ENCODE data around the gene ELF4.

ELF4 gene

GRCh38 chrX:130100180-130100579, 10.1 kb downstream of the ELF4 start:
- Histone ChIP-seq H3K27me3 (ENCODE audit: low read depth, low read length) (no peaks in the 10 kb centered on the region), H3K4me1 (ENCODE audit: low read length) (no peaks in the 10 kb centered on the region), H3K9ac (ENCODE audit: low read length) (no peak overlapping the region), H4K20me1 (ENCODE audit: insufficient read depth, low read length) (peaks cover 91% of the 10 kb centered on the region), H2AFZ (ENCODE audit: low read depth, low read length) (no peak overlapping the region), H3K79me2 (ENCODE audit: low read length) (peaks cover 99% of the 10 kb centered on the region), H3K4me2 (ENCODE audit: low read length) (no peak overlapping the region), H3K4me3 (ENCODE audit: low read length) (no peak overlapping the region), H3K9me3 (ENCODE audit: insufficient read depth, low read length) (no peaks in the 10 kb centered on the region), H3K27ac (ENCODE audit: low read length) (no peak overlapping the region), H3K36me3 (replicated peaks; ENCODE audit: low read depth, low read length) (peaks cover 7% of the 10 kb centered on the region)
- TF ChIP-seq EZH2phosphoT487 (IDR thresholded peaks at IDR 0.05; ENCODE audit: low read depth), result no peak
- TF ChIP-seq, protein P1, sequence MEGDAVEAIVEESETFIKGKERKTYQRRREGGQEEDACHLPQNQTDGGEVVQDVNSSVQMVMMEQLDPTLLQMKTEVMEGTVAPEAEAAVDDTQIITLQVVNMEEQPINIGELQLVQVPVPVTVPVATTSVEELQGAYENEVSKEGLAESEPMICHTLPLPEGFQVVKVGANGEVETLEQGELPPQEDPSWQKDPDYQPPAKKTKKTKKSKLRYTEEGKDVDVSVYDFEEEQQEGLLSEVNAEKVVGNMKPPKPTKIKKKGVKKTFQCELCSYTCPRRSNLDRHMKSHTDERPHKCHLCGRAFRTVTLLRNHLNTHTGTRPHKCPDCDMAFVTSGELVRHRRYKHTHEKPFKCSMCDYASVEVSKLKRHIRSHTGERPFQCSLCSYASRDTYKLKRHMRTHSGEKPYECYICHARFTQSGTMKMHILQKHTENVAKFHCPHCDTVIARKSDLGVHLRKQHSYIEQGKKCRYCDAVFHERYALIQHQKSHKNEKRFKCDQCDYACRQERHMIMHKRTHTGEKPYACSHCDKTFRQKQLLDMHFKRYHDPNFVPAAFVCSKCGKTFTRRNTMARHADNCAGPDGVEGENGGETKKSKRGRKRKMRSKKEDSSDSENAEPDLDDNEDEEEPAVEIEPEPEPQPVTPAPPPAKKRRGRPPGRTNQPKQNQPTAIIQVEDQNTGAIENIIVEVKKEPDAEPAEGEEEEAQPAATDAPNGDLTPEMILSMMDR (IDR thresholded peaks at IDR 0.05; ENCODE audit: low read depth, low read length), result no peak

- H3K9ac ChIP-seq (ENCODE audit: low read length), result no peak overlapping the region
- H4K20me1 ChIP-seq (ENCODE audit: insufficient read depth, low read length), result peaks cover 87% of the 10 kb centered on the region
- no peak for TF ChIP-seq EZH2phosphoT487 (IDR thresholded peaks at IDR 0.05; ENCODE audit: low read depth)
- TF ChIP-seq, protein P1 (IDR thresholded peaks at IDR 0.05; ENCODE audit: low read depth, low read length), result no peak
- no peak overlapping the region for H3K4me2 ChIP-seq (ENCODE audit: low read length)
- peaks cover 7% of the 10 kb centered on the region for H3K36me3 ChIP-seq (replicated peaks; ENCODE audit: low read depth, low read length)
- peaks cover 5% of the 10 kb centered on the region for H3K4me1 ChIP-seq (ENCODE audit: low read length)
- no peaks in the 10 kb centered on the region for H3K9me3 ChIP-seq (ENCODE audit: insufficient read depth, low read length)
- peaks cover 99% of the 10 kb centered on the region for H3K79me2 ChIP-seq (ENCODE audit: low read length)
- no peak overlapping the region for H3K27ac ChIP-seq (ENCODE audit: low read length)
- no peaks in the 10 kb centered on the region for H3K27me3 ChIP-seq (ENCODE audit: low read depth, low read length)
- no peak overlapping the region for H3K4me3 ChIP-seq (ENCODE audit: low read length)
- H2AFZ ChIP-seq (ENCODE audit: low read depth, low read length), result no peak overlapping the region
Observed at GRCh38 chrX:130098210-130098552, 12.1 kb downstream of the ELF4 start.

- H3K4me3 ChIP-seq (ENCODE audit: low read length), result no peak overlapping the region
- H3K27me3 ChIP-seq (ENCODE audit: low read depth, low read length), result no peaks in the 10 kb centered on the region
- H3K36me3 ChIP-seq (replicated peaks; ENCODE audit: low read depth, low read length), result peaks cover 7% of the 10 kb centered on the region
- TF ChIP-seq, protein P1 (IDR thresholded peaks at IDR 0.05; ENCODE audit: low read depth, low read length), result no peak
- TF ChIP-seq EZH2phosphoT487 (IDR thresholded peaks at IDR 0.05; ENCODE audit: low read depth), result no peak
- no peak overlapping the region for H3K27ac ChIP-seq (ENCODE audit: low read length)
- no peaks in the 10 kb centered on the region for H3K9me3 ChIP-seq (ENCODE audit: insufficient read depth, low read length)
- H3K4me2 ChIP-seq (ENCODE audit: low read length), result no peak overlapping the region
- H2AFZ ChIP-seq (ENCODE audit: low read depth, low read length), result no peak overlapping the region
- peaks cover 99% of the 10 kb centered on the region for H3K79me2 ChIP-seq (ENCODE audit: low read length)
- peaks cover 9% of the 10 kb centered on the region for H3K4me1 ChIP-seq (ENCODE audit: low read length)
- peaks cover 86% of the 10 kb centered on the region for H4K20me1 ChIP-seq (ENCODE audit: insufficient read depth, low read length)
- no peak overlapping the region for H3K9ac ChIP-seq (ENCODE audit: low read length)
Observed at GRCh38 chrX:130097507-130098209, 12.6 kb downstream of the ELF4 start.

DNA sequence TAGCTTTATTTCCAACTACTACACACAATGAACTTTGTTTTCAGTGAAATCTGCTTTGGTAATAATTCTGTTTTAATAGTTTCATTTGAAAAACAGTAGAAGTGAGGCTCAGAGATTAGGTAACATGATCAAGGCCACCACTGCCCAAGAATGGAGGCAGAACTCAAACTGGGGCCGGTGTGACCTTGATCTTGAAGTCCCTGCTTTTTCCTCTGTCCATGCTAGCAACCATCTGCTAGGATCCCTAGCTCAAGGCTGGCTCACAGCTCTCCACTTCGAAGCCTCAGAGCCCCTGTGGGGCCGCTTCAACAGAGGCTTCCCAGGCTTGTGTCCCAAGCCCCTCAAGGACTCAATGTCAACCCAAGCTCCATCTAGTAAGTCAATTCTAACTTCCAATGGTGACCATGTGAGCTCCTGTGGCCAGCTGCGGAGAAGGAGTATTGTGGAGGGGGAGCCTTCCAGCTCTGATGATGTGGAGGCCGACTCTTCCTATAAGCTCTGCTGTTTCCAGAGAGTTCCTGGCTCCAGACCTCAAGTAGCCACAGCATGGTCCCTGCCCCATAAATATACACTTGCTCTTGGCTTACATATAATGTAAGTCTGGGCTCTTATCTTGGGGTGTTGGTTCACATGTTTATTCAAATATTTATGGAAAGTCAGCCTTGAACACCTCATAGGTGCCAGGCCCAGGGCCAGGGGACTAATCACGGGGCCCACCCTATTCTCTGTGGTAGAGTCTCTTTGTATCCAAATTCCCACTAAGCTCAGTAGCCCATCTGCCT, 14.9 kb downstream of the ELF4 start:
- peaks cover 26% of the 10 kb centered on the region for H3K4me1 ChIP-seq (ENCODE audit: low read length)
- no peak for TF ChIP-seq EZH2phosphoT487 (IDR thresholded peaks at IDR 0.05; ENCODE audit: low read depth)
- TF ChIP-seq, protein P1 (IDR thresholded peaks at IDR 0.05; ENCODE audit: low read depth, low read length), result no peak
- peaks cover 97% of the 10 kb centered on the region for H3K79me2 ChIP-seq (ENCODE audit: low read length)
- H3K9me3 ChIP-seq (ENCODE audit: insufficient read depth, low read length), result no peaks in the 10 kb centered on the region
- peaks cover 7% of the 10 kb centered on the region for H3K36me3 ChIP-seq (replicated peaks; ENCODE audit: low read depth, low read length)
- H3K27me3 ChIP-seq (ENCODE audit: low read depth, low read length), result no peaks in the 10 kb centered on the region
- H3K4me3 ChIP-seq (ENCODE audit: low read length), result no peak overlapping the region
- no peak overlapping the region for H3K9ac ChIP-seq (ENCODE audit: low read length)
- no peak overlapping the region for H3K27ac ChIP-seq (ENCODE audit: low read length)
- no peak overlapping the region for H3K4me2 ChIP-seq (ENCODE audit: low read length)
- H2AFZ ChIP-seq (ENCODE audit: low read depth, low read length), result no peak overlapping the region
- H4K20me1 ChIP-seq (ENCODE audit: insufficient read depth, low read length), result peaks cover 70% of the 10 kb centered on the region

All from OCI-LY3 (cell line).